ENCODE data around the gene MRPL45.

MRPL45 gene

DNA sequence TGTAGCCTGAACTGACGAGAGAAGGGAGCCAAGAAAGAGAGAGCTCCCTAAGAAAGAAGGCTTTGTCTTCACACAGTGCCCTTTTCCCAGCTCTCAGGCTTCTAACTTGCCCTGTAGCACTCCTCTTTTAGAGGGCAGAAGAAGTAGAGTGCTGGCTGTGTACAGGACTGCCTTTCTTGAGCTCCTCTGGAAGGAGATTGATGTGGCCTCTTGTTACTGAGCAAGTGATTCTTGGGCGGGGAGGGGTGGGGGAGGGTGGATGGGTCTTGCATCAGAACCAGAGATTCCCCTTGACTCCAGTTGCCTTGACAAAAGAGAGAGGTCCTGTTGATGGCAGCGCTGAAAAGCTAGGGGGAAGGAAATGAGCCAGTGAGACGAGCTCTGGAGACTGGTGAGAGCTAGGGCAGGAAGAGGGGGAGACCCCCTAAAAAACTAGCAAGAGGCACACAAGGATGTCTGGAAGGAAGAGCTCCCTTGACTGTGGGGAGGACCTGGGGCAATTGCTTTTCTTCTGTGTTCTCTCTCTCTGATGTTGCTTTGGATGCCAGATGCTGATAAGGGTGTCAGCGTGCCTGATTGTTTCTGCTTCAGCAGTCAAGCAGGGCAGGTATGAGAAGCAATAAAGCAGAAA is 28.4 kb downstream of the MRPL45 start:
- DNase-seq (ENCODE audit: low read depth in 2 of 2), result no peak

- no peak for DNase-seq (ENCODE audit: low read depth in 2 of 2)
Measured at GRCh38 chr17:38326996-38327792, 30.2 kb downstream of the MRPL45 start.

GRCh38 chr17:38327936-38328335 is 31.0 kb downstream of the MRPL45 start:
- DNase-seq (ENCODE audit: low read depth in 2 of 2), result no peak

GRCh38 chr17:38328620-38329019 is 31.7 kb downstream of the MRPL45 start:
- DNase-seq (ENCODE audit: low read depth in 2 of 2), result no peak

DNA sequence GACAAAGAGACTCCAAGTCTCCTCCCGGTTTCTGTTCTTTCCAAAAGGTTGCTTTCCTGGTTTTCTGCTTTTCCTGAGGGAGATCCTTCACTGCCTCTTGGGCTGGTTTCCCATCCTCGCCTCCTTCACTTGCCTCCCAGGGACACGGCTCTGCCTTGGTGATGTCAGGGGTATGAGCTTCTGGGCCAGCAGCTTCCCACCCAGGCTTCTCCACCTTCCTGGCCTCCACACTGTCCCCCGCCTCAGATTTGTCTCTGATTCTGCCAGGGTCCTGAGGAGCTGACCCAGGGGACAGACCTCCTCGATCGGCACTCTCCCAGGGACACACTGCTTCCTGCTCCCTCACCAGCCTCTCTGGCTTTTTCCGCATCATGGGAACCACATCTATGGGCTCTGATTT is 32.3 kb downstream of the MRPL45 start:
- DNase-seq (ENCODE audit: low read depth in 2 of 2), result no peak

- no peak for DNase-seq (ENCODE audit: low read depth in 2 of 2)
Measured at GRCh38 chr17:38329808-38330730, 33.1 kb downstream of the MRPL45 start.

- DNase-seq (ENCODE audit: low read depth in 2 of 2), result no peak
Measured at GRCh38 chr17:38330941-38331411, 34.0 kb downstream of the MRPL45 start.

GRCh38 chr17:38332735-38333134 is 35.8 kb downstream of the MRPL45 start:
- DNase-seq (ENCODE audit: low read depth in 2 of 2), result no peak

DNA sequence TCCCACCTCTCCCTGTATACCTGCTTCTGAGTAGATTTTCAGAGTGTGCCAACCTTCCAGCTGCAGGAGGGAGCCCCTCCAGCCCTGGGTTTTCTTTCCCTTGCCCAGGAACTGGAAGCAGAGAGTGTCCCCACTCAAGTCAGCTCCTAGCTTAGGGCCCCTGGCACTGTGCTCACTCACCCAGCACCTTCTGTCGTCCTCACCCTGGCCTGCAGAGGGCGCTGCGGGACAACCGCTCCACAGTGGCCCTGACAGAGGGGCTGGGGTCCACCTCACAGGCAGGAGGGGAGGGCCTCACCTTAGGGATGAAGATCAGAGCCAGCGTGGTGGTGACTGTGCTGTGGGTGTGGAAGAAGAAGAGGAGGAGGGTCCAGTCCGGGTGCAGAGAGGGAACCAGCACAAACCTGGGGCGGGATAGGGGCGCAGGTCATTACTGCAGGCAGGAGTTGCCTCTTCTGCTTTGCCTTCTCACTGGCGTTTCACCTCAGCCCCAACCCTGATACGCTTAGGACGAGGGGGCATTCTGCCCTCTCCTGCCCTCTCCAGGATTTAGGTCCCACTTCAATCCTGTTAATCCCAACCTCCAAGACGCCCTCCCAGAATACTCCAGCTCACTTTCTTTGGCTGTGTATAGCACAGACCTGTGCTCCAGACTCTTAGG is 36.8 kb downstream of the MRPL45 start:
- peak; percentile 38 to 62 for DNase-seq (ENCODE audit: low read depth in 2 of 2)

- no peak for DNase-seq (ENCODE audit: low read depth in 2 of 2)
Measured at GRCh38 chr17:38334480-38335364, 37.8 kb downstream of the MRPL45 start.

DNA sequence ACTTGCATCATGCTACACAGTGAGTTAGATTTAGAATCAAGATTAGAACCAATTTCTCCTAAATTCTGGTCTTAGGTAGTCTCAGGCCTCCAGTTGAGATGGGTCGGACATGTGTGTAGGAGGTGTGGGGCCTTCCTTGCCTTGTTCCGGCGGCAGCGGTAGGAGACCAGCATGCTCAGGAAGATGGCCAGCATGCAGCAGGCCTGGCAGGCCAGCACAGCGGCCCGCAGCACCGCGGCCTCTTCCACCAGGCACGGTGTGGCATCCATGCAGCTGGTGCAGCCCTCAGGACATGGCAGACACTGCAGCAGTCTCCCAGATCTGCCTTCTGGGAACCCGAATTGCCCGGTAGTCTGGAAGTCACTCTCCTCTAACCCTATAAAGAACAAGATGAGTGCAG is 39.9 kb downstream of the MRPL45 start:
- no peak for DNase-seq (ENCODE audit: low read depth in 2 of 2)

- DNase-seq (ENCODE audit: low read depth in 2 of 2), result no peak
Measured at GRCh38 chr17:38338053-38338452, 41.1 kb downstream of the MRPL45 start.

GRCh38 chr17:38338535-38338934 is 41.6 kb downstream of the MRPL45 start:
- DNase-seq (ENCODE audit: low read depth in 2 of 2), result no peak

DNA sequence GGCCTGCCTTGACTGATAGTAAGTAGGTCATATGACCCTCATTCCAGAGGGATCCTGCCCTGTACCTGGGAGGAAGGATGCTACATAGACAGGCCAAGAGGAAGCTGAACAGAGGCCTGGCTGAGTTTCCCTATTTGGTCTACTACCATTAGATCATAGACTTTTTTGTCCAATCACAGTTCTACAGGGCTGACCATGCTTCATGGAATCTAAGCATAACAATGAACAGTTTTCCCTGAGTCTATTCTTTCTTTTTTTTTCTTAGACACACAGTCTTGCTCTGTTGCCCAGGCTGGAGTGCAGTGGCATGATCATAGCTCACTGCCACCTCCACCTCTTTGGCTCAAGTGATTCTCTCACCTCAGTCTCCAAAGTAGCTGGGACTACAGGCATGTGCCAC is 42.9 kb downstream of the MRPL45 start:
- DNase-seq (ENCODE audit: low read depth in 2 of 2), result no peak

- DNase-seq (ENCODE audit: low read depth in 2 of 2), result no peak
Measured at GRCh38 chr17:38341035-38341721, 44.2 kb downstream of the MRPL45 start.

DNA sequence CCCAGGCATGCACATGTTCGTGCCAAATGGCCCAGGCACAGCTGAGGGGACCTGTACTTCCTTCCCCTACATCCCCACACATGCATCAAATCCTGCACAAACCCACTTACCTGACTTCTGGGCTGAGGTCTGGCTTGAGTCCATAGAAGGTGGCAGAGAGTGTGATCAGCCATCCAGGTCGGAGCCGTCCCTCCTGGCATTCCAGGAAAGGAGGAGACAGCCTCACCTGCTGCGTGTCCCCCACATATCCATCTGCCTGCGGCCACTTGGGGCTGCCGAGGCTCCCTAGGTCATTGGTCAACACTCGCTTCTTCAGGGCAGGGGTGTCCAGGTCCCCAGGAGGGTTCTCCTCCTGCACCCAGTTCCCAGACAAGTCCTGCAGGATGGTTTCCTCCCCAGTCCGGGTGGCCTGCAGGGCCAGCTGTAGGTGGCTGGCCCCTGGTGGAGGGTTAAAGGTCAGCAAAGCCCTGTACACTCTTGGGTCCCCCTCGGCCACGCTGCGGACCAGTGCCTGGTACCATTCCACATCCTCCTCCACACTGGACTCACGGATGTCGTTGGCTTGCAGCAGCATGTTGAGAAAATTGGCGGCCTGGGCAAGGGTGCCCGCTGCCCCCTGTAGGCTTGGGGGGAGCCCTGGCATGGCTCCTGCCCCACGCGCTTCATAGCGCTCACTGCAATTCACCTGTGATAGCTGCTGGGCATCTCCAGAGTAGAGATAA is 46.1 kb downstream of the MRPL45 start:
- no peak for DNase-seq (ENCODE audit: low read depth in 2 of 2)

DNA sequence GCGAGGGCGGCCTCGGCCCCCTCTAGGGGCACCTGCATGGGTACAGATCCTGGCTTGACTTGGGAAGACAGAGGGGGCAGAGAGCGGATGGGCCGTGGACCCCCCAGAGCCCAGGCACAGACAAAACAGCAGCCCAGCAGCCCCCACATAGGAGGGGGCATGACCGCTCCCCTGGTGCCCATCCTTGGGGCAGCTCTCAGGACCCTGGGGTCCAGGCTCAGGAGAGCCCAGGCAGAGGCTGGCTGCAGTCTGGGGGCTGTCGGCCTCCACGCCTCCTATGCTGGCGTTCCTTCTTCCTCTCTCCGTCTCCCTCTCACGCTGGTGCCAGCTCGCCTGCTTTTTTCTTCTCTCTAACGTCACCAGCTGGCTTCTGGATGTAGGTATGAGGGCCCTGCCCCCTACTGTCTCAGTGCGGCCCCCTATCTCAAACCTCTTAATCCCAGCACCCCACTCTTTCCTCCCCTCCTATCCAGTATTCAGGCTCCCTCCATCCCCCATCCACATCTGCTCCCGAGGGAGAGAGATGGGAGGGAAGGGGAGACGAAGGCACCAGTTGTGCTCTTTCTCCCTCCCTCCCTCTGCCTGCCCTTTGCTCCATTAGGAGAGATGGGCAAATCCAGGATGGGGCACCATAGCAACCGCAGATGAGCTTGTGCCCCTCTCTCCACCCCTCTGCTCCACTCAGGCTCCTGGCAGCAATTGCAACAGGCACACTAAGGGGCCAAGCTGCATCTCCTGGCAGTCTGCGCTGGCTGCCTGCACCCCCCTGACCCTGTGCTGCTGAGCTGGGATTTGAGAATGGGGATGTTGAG is 46.8 kb downstream of the MRPL45 start, which contains the start of gene GPR179:
GPR179 (minus strand) TSS at position 349 of the 812 bp plus-strand sequence; CDS start at position 182, 167 bp downstream.
- no peak for DNase-seq (ENCODE audit: low read depth in 2 of 2)

- no peak for DNase-seq (ENCODE audit: low read depth in 2 of 2)
Measured at GRCh38 chr17:38344420-38344745, 47.4 kb downstream of the MRPL45 start.

GRCh38 chr17:38345743-38346142 is 48.8 kb downstream of the MRPL45 start:
- DNase-seq (ENCODE audit: low read depth in 2 of 2), result no peak
